Measurements from ENCODE around the gene ADAMTS14. TPM values are rescaled to one million over a fixed set of nuclear protein-coding genes. Genes with fewer than 3 reads are reported as not detected.
A peak's percentile ranks its signal among the peaks of the same experiment; 100 is the strongest.

ADAMTS14 gene
- total RNA-seq, 4 donors from 2014 or later = 0.15 to 0.51 (median 0.40) TPM

DNA sequence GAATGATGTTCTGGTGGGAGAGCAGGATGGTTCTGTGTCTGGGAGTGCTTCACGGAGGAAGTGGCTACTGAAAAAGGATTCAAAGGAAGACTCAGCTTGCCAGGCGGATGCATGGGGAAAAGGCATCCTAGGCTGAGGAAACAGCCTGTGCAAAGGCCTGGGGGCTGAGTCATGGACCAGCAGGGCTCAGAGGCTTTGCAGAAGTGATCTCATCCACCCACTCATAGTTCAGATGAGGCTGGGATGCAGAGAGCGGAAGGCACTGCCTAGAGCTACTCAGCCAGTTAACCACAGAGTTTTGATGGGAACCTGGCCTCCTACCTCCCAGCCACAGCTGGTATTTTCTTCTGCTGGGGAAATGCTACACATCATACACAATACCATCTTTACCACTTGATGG is 15.8 kb upstream of the ADAMTS14 start:
- Histone ChIP-seq H3K4me1 (peaks cover 10% of the 10 kb centered on the region), H3K27ac (no peak overlapping the region), H3K27me3 (no peaks in the 10 kb centered on the region), H3K9me3 (no peaks in the 10 kb centered on the region), H3K4me3 (no peak overlapping the region), H3K36me3 (no peaks in the 10 kb centered on the region)
- WGBS = 65% methylated on average over 3 of the region's 3 CpGs
- DNase-seq (ENCODE audit: low spot score in 2 of 2) = peak in 1 of 2 donors; percentile 28
- TF ChIP-seq, protein P1, sequence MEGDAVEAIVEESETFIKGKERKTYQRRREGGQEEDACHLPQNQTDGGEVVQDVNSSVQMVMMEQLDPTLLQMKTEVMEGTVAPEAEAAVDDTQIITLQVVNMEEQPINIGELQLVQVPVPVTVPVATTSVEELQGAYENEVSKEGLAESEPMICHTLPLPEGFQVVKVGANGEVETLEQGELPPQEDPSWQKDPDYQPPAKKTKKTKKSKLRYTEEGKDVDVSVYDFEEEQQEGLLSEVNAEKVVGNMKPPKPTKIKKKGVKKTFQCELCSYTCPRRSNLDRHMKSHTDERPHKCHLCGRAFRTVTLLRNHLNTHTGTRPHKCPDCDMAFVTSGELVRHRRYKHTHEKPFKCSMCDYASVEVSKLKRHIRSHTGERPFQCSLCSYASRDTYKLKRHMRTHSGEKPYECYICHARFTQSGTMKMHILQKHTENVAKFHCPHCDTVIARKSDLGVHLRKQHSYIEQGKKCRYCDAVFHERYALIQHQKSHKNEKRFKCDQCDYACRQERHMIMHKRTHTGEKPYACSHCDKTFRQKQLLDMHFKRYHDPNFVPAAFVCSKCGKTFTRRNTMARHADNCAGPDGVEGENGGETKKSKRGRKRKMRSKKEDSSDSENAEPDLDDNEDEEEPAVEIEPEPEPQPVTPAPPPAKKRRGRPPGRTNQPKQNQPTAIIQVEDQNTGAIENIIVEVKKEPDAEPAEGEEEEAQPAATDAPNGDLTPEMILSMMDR (IDR thresholded peaks at IDR 0.05) = no peak
- no peak for TF ChIP-seq EP300 (IDR thresholded peaks at IDR 0.05)
- no peak for TF ChIP-seq POLR2A (IDR thresholded peaks at IDR 0.05)
- no peak for TF ChIP-seq POLR2AphosphoS5 (IDR thresholded peaks at IDR 0.05)

DNA sequence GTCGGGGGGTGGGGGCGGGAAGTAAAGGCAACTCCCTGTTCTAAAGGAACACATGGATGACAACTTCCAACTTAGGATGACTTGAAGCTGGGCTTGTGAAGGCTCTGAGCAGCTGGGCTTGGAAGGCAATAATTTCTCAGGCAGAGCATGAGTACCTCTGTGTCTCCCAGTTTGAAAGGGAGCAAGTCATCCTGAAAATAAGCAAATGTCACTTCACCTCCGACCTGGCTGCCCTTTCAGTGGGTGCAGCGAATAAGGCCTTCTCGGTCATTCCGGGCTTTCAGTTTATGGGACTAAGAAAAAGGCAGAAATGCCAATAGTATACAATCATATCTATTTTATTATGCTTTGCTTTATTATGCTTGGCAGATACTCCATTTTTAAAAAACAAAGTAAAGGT is 15.3 kb upstream of the ADAMTS14 start:
- no peaks in the 10 kb centered on the region for H3K9me3 ChIP-seq
- no peak overlapping the region for H3K4me3 ChIP-seq
- TF ChIP-seq POLR2A (IDR thresholded peaks at IDR 0.05) (no peak), EP300 (IDR thresholded peaks at IDR 0.05) (no peak), POLR2AphosphoS5 (IDR thresholded peaks at IDR 0.05) (no peak)
- TF ChIP-seq, protein P1 (IDR thresholded peaks at IDR 0.05) = no peak
- no peaks in the 10 kb centered on the region for H3K27me3 ChIP-seq
- no peaks in the 10 kb centered on the region for H3K36me3 ChIP-seq
- H3K27ac ChIP-seq = no peak overlapping the region
- DNase-seq (ENCODE audit: low spot score in 2 of 2) = no peak
- 88% methylated on average over 6 of the region's 6 CpGs for WGBS
- peaks cover 10% of the 10 kb centered on the region for H3K4me1 ChIP-seq

DNA sequence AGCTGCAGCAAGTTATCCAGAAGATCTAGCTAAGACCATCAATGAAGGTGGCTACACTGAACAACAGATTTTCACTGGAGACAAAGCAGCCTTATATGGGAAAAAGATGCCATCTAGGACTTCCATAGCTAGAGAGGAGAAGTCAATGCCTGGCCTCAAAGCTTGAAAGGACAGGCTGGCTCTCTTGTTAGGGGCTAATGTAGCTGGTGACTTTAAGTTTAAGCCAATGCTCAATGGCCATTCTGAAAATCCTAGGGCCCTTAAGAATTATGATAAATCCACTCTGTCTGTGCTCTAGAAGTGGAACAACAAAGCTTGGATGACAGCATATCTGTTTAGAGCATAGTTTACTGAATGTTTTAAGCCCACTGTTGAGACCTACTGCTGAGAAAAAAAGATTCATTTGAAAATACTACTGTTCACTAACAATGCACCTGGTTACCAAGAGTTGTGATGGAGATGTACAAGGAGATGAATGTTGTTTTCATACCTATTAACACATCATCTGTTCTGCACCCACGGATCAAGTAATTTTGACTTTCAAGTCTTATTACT is 13.6 kb upstream of the ADAMTS14 start:
- no peak for DNase-seq (ENCODE audit: low spot score in 2 of 2)
- no peaks in the 10 kb centered on the region for H3K9me3 ChIP-seq
- H3K4me3 ChIP-seq = no peak overlapping the region
- no peak overlapping the region for H3K27ac ChIP-seq
- 97% methylated on average over 1 of the region's 1 CpG for WGBS
- H3K4me1 ChIP-seq = peaks cover under 1% of the 10 kb centered on the region
- no peaks in the 10 kb centered on the region for H3K27me3 ChIP-seq
- H3K36me3 ChIP-seq = no peaks in the 10 kb centered on the region
- no peak for TF ChIP-seq POLR2AphosphoS5 (IDR thresholded peaks at IDR 0.05)
- TF ChIP-seq EP300 (IDR thresholded peaks at IDR 0.05) = no peak
- TF ChIP-seq, protein P1 (IDR thresholded peaks at IDR 0.05) = no peak
- no peak for TF ChIP-seq POLR2A (IDR thresholded peaks at IDR 0.05)

DNA sequence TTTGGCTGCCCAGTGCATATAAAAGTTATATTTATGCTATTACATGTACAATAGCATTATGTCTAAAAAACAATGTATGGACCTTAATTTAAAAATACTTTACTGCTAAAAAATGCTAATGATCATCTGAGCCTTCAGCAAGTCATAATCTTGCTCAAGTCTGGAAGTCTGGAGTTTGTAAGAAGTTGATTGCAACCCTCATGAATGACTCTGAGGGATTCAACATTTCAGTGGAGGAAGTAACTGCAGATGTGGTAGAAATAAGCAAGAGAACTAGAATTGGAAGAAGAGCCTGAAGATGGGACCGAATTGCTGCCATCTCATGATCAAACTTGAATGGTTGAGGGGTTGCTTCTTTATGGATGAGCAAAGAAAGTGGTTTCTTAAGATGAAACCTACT is 13.0 kb upstream of the ADAMTS14 start:
- no peak for DNase-seq (ENCODE audit: low spot score in 2 of 2)
- WGBS = 89% methylated on average over 1 of the region's 1 CpG
- no peaks in the 10 kb centered on the region for H3K36me3 ChIP-seq
- TF ChIP-seq, protein P1 (IDR thresholded peaks at IDR 0.05) = no peak
- no peak for TF ChIP-seq EP300 (IDR thresholded peaks at IDR 0.05)
- no peak for TF ChIP-seq POLR2A (IDR thresholded peaks at IDR 0.05)
- no peak for TF ChIP-seq POLR2AphosphoS5 (IDR thresholded peaks at IDR 0.05)
- H3K27me3 ChIP-seq = no peaks in the 10 kb centered on the region
- no peaks in the 10 kb centered on the region for H3K9me3 ChIP-seq
- H3K27ac ChIP-seq = no peak overlapping the region
- no peaks in the 10 kb centered on the region for H3K4me1 ChIP-seq
- H3K4me3 ChIP-seq = no peak overlapping the region

DNA sequence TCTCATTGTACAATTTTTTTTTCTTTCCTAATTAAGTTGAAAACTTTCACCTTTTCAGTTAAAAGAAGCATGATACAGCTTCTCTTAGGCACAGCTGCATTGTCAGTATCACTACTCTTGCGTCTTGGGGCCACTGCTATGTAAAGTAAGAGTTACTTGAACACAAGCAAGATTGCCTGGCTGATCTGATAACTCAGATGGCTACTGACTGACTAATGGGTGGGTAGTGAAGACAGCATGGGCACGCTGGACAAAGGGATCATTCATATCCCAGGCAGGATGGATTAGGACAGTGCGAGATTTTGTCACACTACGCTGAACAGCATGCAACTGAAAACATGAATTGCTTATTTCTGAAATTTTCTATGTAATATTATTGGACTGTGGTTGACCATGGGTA is 11.6 kb upstream of the ADAMTS14 start:
- WGBS = 89% methylated on average over 4 of the region's 4 CpGs
- Histone ChIP-seq H3K4me3 (no peak overlapping the region), H3K9me3 (no peaks in the 10 kb centered on the region), H3K27me3 (no peaks in the 10 kb centered on the region), H3K27ac (no peak overlapping the region), H3K36me3 (no peaks in the 10 kb centered on the region), H3K4me1 (no peaks in the 10 kb centered on the region)
- DNase-seq (ENCODE audit: low spot score in 2 of 2) = peak in 1 of 2 donors; percentile 16
- TF ChIP-seq POLR2AphosphoS5 (IDR thresholded peaks at IDR 0.05) = no peak
- no peak for TF ChIP-seq POLR2A (IDR thresholded peaks at IDR 0.05)
- TF ChIP-seq EP300 (IDR thresholded peaks at IDR 0.05) = no peak
- TF ChIP-seq, protein P1 (IDR thresholded peaks at IDR 0.05) = no peak
